SK-N-SH (cell line): Measurements from ENCODE around the gene FOXG1. TPM values are rescaled to one million over a fixed set of nuclear protein-coding genes. Genes with fewer than 3 reads are reported as not detected.

ENCODE experiments used
- CTCF ChIA-PET: fragments of 300-600, 350-600 bp; formaldehyde crosslinking; extraction: SDS; loops from one replicate; lab custom pipeline; 2021; lab: Yijun Ruan, JAX
- POLR2A ChIA-PET: fragments of 350-600 bp; sonication (Branson Sonifier 250); formaldehyde crosslinking; extraction: SDS; loops from one replicate; lab custom pipeline; 2020; ENCODE audit warnings: antibody characterized with exemption, inconsistent platforms; lab: Yijun Ruan, JAX
- DNase-seq: peaks from one replicate; pipeline ENCODE4 v3.0.0; 2012
- H2AFZ ChIP-seq: fragments of 200-600 bp; sonication (generic); 2 replicates; pipeline ENCODE4 v1.8.1; 2016; ENCODE audit warnings: antibody characterized with exemption, mild to moderate bottlenecking, low read depth
- H3F3A ChIP-seq: fragments of 200-600 bp; sonication (generic); replicated peaks from 2 replicates; pipeline ENCODE3; 2016; ENCODE audit warnings: antibody characterized with exemption, mild to moderate bottlenecking; ENCODE audit not compliant: insufficient read depth
- H3K27ac ChIP-seq, 2 experiments: fragments of 200-500 bp in 1 of 2; fragments of 200-600 bp in 1 of 2; sonication (Bioruptor generic) in 1 of 2; sonication (generic), shearing (Covaris generic) in 1 of 2; 2 replicates each; pipeline versions ENCODE4 v1.5.1 to v1.6.1; 2014 to 2016; ENCODE audit warnings: low read depth in 2 of 2, inconsistent platforms in 1 of 2, low read length in 1 of 2, mild to moderate bottlenecking in 1 of 2, mixed read lengths in 1 of 2
- H3K27me3 ChIP-seq: fragments of 200-600 bp; sonication (generic), shearing (Covaris generic); 2 replicates; pipeline ENCODE4 v1.6.1; 2016; ENCODE audit warnings: mixed run types; ENCODE audit not compliant: insufficient read depth
- H3K36me3 ChIP-seq, 2 experiments: fragments of 200-500 bp in 1 of 2; fragments of 200-600 bp in 1 of 2; sonication (Bioruptor generic) in 1 of 2; sonication (generic) in 1 of 2; replicated peaks in 1 of 2; 2 replicates each; pipeline versions ENCODE3 to v1.5.1; 2014 to 2016; ENCODE audit warnings: low read length in 1 of 2, mild to moderate bottlenecking in 1 of 2; ENCODE audit not compliant: insufficient read depth in 2 of 2, control insufficient read depth in 1 of 2
- H3K4me1 ChIP-seq, 2 experiments: fragments of 200-500 bp in 1 of 2; fragments of 200-600 bp in 1 of 2; sonication (Bioruptor generic) in 1 of 2; sonication (generic), shearing (Covaris generic) in 1 of 2; 2 replicates each; pipeline versions ENCODE4 v1.5.1 to v1.6.1; 2014 to 2016; ENCODE audit warnings: low read depth in 1 of 2, low read length in 1 of 2, mixed run types in 1 of 2; ENCODE audit not compliant: insufficient read depth in 2 of 2, control insufficient read depth in 1 of 2
- H3K4me2 ChIP-seq: fragments of 200-600 bp; sonication (generic), shearing (Covaris generic); 2 replicates; pipeline ENCODE4 v1.6.1; 2017; ENCODE audit warnings: mixed run types
- H3K4me3 ChIP-seq, 2 experiments: fragments of 200-500 bp in 1 of 2; fragments of 200-600 bp in 1 of 2; sonication (Bioruptor generic) in 1 of 2; sonication (generic), shearing (Covaris generic) in 1 of 2; 2 replicates each; pipeline versions ENCODE4 v1.5.1 to v1.8.1; 2014 to 2016; ENCODE audit warnings: low read depth in 2 of 2, inconsistent platforms in 1 of 2, low read length in 1 of 2, mild to moderate bottlenecking in 1 of 2, mixed read lengths in 1 of 2, moderate library complexity in 1 of 2
- H3K79me2 ChIP-seq: fragments of 200-600 bp; sonication (generic); 2 replicates; pipeline ENCODE4 v1.8.1; 2017; ENCODE audit warnings: mild to moderate bottlenecking; ENCODE audit not compliant: insufficient read depth
- H3K9ac ChIP-seq: fragments of 200-600 bp; sonication (generic); 2 replicates; pipeline ENCODE4 v1.6.1; 2017; ENCODE audit warnings: mixed run types
- H3K9me2 ChIP-seq: fragments of 200-600 bp; sonication (generic); 2 replicates; pipeline ENCODE4 v1.6.1; 2017; ENCODE audit warnings: mixed run types
- H3K9me3 ChIP-seq: fragments of 200-600 bp; sonication (generic); 2 replicates; pipeline ENCODE4 v1.6.1; 2017; ENCODE audit warnings: mixed run types, mild to moderate bottlenecking, moderate library complexity
- H4K20me1 ChIP-seq: fragments of 200-600 bp; sonication (generic); 2 replicates; pipeline ENCODE4 v1.6.1; 2017; ENCODE audit warnings: mild to moderate bottlenecking, mixed run types; ENCODE audit not compliant: insufficient read depth
- ELF1 ChIP-seq: IDR thresholded peaks from 2 replicates; pipeline ENCODE4 v1.4.0; 2012
- EP300 ChIP-seq, 2 experiments: IDR thresholded peaks; 2 replicates each; pipeline versions ENCODE4 v1.4.0 to v1.6.1; 2012; ENCODE audit warnings: borderline replicate concordance in 1 of 2, low read depth in 1 of 2, low read length in 1 of 2
- EZH2phosphoT487 ChIP-seq: fragments of 200-600 bp; sonication (generic); IDR thresholded peaks from 2 replicates; pipeline ENCODE4 v1.6.1; 2017; ENCODE audit warnings: low read depth, mixed run types, mild to moderate bottlenecking, antibody characterized with exemption, moderate library complexity, borderline replicate concordance
- FOSL2 ChIP-seq: IDR thresholded peaks from 2 replicates; pipeline ENCODE4 v1.4.0; 2012; ENCODE audit warnings: low read depth, mild to moderate bottlenecking, moderate library complexity, borderline replicate concordance
- FOXJ3 ChIP-seq: sonication (generic); formaldehyde crosslinking; IDR thresholded peaks from 2 replicates; pipeline ENCODE4 v1.5.1; 2020; ENCODE audit warnings: mild to moderate bottlenecking, missing genetic modification reagents
- FOXM1 ChIP-seq: IDR thresholded peaks from 2 replicates; pipeline ENCODE4 v1.4.0; 2012; ENCODE audit warnings: low read depth, mild to moderate bottlenecking
- IRF3 ChIP-seq: fragments of 150-350 bp; IDR thresholded peaks from 2 replicates; pipeline ENCODE4 v1.6.1; 2016; ENCODE audit warnings: mild to moderate bottlenecking, low read depth, low read length
- JUND ChIP-seq: IDR thresholded peaks from 2 replicates; pipeline ENCODE4 v1.4.0; 2012
- MAX ChIP-seq: IDR thresholded peaks from 2 replicates; pipeline ENCODE4 v1.4.0; 2012; ENCODE audit warnings: low read depth
- MXI1 ChIP-seq: IDR thresholded peaks from 2 replicates; pipeline ENCODE4 v1.6.1; 2012; ENCODE audit warnings: mild to moderate bottlenecking, low read depth, low read length, improper control_type of control experiment
- NFIC ChIP-seq: IDR thresholded peaks from 2 replicates; pipeline ENCODE4 v1.4.0; 2012; ENCODE audit warnings: borderline replicate concordance
- REST ChIP-seq: IDR thresholded peaks from 2 replicates; pipeline ENCODE4 v1.6.1; 2012; ENCODE audit warnings: mild to moderate bottlenecking, low read depth, low read length, moderate library complexity
- RFX5 ChIP-seq: IDR thresholded peaks from 2 replicates; pipeline ENCODE4 v1.6.1; 2012; ENCODE audit warnings: mild to moderate bottlenecking, improper control_type of control experiment, low read length
- SIN3A ChIP-seq: IDR thresholded peaks from 2 replicates; pipeline ENCODE4 v1.6.1; 2012; ENCODE audit warnings: low read depth, mild to moderate bottlenecking, low read length, moderate library complexity, borderline replicate concordance
- TAF1 ChIP-seq: IDR thresholded peaks from 2 replicates; pipeline ENCODE4 v1.6.1; 2012; ENCODE audit warnings: low read depth, mild to moderate bottlenecking, low read length, moderate library complexity, borderline replicate concordance
- TEAD4 ChIP-seq: IDR thresholded peaks from 2 replicates; pipeline ENCODE4 v1.4.0; 2012; ENCODE audit warnings: mild to moderate bottlenecking, borderline replicate concordance; ENCODE audit not compliant: insufficient read depth
- USF1 ChIP-seq: IDR thresholded peaks from 2 replicates; pipeline ENCODE4 v1.4.0; 2012; ENCODE audit warnings: low read depth, borderline replicate concordance
- USF2 ChIP-seq: fragments of 150-350 bp; IDR thresholded peaks from 2 replicates; pipeline ENCODE4 v1.6.1; 2017; ENCODE audit warnings: antibody characterized with exemption, low read length, low read depth, borderline replicate concordance
- YY1 ChIP-seq: IDR thresholded peaks from 2 replicates; pipeline ENCODE4 v1.4.0; 2012; ENCODE audit warnings: low read depth, mild to moderate bottlenecking
- ZBTB33 ChIP-seq: IDR thresholded peaks from 2 replicates; pipeline ENCODE4 v1.4.0; 2012; ENCODE audit warnings: low read depth, borderline replicate concordance
- WGBS: methylation state at CpG from one replicate; pipeline ENCODE4 v1.1.6; 2017; ENCODE audit warnings: low lambda C conversion rate; 5-methylcytosine and 5-hydroxymethylcytosine counted together
- polyA plus RNA-seq, 3 experiments: library from polyadenylated mRNA; depleted of rRNA; stranded (reverse); fragments of >200 nt; gene quantifications; 2 replicates each; pipeline ENCODE4 v1.2.3, GENCODE V29; 2012

Gene FOXG1
- polyA plus RNA-seq, 1 of the 3 experiments (the other 2 are of a cell fraction), result not detected

GRCh38 chr14:28807518-28807917, 40.9 kb downstream of the FOXG1 start:
- 5% methylated on average over 1 of the region's 1 CpG for WGBS
- H4K20me1 ChIP-seq, result no peaks in the 10 kb centered on the region
- H2AFZ ChIP-seq, result no peak overlapping the region
- POLR2A ChIA-PET, result no interaction called here
- no peak overlapping the region for H3K4me3 ChIP-seq
- H3K36me3 ChIP-seq, result no peaks in the 10 kb centered on the region
- no peak overlapping the region for H3K27ac ChIP-seq
- TF ChIP-seq TEAD4 (no peak), ELF1 (no peak), ZBTB33 (no peak), RFX5 (no peak), IRF3 (no peak), FOSL2 (no peak), EZH2phosphoT487 (no peak), SIN3A (no peak), YY1 (no peak), FOXJ3 (CRISPR knock-in tag) (no peak), USF1 (no peak), FOXM1 (no peak), MXI1 (no peak), MAX (no peak), USF2 (no peak), EP300 (IDR thresholded peaks at IDR 0.05; ENCODE audit: borderline replicate concordance in 1 of 2, low read depth in 1 of 2, low read length in 1 of 2) (no peak), REST (no peak), JUND (no peak), TAF1 (no peak), NFIC (no peak)
- H3K4me1 ChIP-seq, result no peaks in the 10 kb centered on the region
- no peak overlapping the region for H3K4me2 ChIP-seq
- no peak for DNase-seq
- no peaks in the 10 kb centered on the region for H3K79me2 ChIP-seq
- no peaks in the 10 kb centered on the region for H3K9me3 ChIP-seq
- H3K27me3 ChIP-seq, result no peaks in the 10 kb centered on the region
- CTCF ChIA-PET, result no interaction called here
- H3K9ac ChIP-seq, result no peak overlapping the region
- H3K9me2 ChIP-seq, result no peaks in the 10 kb centered on the region
- no peaks in the 10 kb centered on the region for H3F3A ChIP-seq
